Sigmoid colon (tissue), 4 donors: ENCODE measurements around the gene BYSL.

Experiments
- POLR2AphosphoS5 ChIP-seq, 4 donors: sonication (generic); formaldehyde crosslinking; IDR thresholded peaks; one replicate each; pipeline ENCODE4 v1.6.1; 2017; ENCODE audit warnings: antibody characterized with exemption in 4 of 4
- TF ChIP-seq, protein P1 (sequence below), 4 experiments: fragments of 450-650 bp in 3 of 4; fragments of 200-600 bp in 1 of 4; IDR thresholded peaks; one replicate each; pipeline ENCODE4 v1.5.1; 2016 to 2019; ENCODE audit warnings: antibody characterized with exemption in 4 of 4, mild to moderate bottlenecking in 3 of 4, moderate library complexity in 2 of 4

- TF ChIP-seq, protein P1, sequence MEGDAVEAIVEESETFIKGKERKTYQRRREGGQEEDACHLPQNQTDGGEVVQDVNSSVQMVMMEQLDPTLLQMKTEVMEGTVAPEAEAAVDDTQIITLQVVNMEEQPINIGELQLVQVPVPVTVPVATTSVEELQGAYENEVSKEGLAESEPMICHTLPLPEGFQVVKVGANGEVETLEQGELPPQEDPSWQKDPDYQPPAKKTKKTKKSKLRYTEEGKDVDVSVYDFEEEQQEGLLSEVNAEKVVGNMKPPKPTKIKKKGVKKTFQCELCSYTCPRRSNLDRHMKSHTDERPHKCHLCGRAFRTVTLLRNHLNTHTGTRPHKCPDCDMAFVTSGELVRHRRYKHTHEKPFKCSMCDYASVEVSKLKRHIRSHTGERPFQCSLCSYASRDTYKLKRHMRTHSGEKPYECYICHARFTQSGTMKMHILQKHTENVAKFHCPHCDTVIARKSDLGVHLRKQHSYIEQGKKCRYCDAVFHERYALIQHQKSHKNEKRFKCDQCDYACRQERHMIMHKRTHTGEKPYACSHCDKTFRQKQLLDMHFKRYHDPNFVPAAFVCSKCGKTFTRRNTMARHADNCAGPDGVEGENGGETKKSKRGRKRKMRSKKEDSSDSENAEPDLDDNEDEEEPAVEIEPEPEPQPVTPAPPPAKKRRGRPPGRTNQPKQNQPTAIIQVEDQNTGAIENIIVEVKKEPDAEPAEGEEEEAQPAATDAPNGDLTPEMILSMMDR (IDR thresholded peaks at IDR 0.05), result no peak
- TF ChIP-seq POLR2AphosphoS5 (IDR thresholded peaks at IDR 0.05), result no peak
These were observed 6.0 kb downstream of the BYSL start for GRCh38 chr6:41927253-41927652.
